NOMO-1 treated with DMSO at 0.1 percent for 48 hours (cell line): ENCODE results near the gene ZNF774.
"Not testable (repeated sequence)": the region's sequence is repeated elsewhere in the genome, so short reads cannot be mapped to it uniquely, and the experiment has no call there.

Experiments
- DNase-seq: peaks from one replicate; lab custom pipeline; 2025; ENCODE audit not compliant: unreplicated experiment; lab: John Stamatoyannopoulos, UW

Gene ZNF774

GRCh38 chr15:90344662-90345061 lies 7.4 kb upstream of the ZNF774 start:
- peak; percentile 40 for DNase-seq

DNA sequence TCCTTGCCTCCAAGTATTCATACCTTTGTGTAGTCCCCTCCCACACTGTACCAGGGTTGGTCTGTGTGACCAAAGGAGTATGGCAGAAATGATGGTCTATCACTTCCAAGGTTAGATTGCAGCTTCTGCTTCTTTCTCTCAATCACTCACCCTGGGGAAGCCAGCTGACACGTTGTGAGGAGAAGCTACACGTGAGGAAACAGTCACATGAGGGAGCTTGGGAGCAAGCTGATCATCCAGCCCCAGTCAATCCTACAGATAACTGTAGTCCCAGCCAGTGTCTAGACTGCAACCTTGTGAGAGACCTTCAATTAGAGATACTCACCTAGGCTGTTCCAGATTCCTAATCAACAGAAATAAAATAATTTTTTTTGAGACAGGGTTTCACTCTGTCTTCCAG lies 6.2 kb upstream of the ZNF774 start:
- no peak for DNase-seq

DNA sequence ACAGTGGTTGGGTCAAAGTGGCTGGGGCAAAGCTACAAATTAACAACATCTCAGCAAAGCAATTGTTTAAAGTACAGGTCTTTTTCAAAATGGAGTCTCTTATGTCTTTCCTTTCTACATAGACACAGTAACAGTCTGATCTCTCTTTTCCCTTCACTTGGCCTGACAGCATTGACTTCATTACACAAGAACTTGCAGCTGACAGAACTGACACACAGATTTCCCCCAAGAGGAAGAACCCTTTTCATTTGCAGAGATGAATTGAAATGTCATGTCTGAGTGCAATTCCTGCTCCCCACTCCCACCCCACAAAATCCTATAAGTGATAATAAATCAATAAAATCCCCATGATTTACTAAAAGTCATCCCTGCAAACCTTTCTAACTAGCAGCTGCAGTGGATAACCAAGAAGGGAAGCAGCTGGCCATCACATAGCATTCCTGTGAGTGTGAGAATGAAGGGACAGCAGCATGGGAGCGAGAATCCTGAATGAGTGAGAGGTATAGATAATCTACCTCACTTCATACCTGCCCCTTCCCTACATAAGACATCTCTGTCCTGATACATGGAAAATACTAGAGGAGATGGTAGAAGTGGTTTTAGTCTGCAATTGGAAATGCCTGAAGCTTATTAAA lies 4.5 kb upstream of the ZNF774 start:
- DNase-seq = not testable (repeated sequence)

DNA sequence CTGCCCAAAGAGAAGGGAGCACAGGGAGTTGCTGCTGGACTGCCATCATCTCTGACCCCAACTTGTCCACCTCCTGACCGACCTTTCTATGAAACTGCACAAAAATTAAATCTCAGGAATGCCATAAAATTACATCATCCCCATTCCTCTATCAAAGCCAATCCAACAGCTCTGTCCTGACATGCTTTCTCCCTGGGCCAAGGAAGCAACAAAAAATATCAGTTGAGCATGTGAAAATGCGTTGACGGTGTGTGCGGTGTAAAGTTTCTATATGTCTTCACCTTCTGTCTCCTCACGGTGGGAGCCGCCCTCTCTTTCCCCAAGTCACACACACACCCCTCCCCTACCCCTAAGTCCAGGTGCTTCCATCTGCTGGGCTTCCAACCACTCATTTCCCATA lies 3.6 kb upstream of the ZNF774 start:
- DNase-seq = no peak

- DNase-seq = no peak
These were observed 3.0 kb upstream of the ZNF774 start for GRCh38 chr15:90349072-90349471.

- no peak for DNase-seq
These were observed 2.3 kb upstream of the ZNF774 start for GRCh38 chr15:90349821-90350220.

DNA sequence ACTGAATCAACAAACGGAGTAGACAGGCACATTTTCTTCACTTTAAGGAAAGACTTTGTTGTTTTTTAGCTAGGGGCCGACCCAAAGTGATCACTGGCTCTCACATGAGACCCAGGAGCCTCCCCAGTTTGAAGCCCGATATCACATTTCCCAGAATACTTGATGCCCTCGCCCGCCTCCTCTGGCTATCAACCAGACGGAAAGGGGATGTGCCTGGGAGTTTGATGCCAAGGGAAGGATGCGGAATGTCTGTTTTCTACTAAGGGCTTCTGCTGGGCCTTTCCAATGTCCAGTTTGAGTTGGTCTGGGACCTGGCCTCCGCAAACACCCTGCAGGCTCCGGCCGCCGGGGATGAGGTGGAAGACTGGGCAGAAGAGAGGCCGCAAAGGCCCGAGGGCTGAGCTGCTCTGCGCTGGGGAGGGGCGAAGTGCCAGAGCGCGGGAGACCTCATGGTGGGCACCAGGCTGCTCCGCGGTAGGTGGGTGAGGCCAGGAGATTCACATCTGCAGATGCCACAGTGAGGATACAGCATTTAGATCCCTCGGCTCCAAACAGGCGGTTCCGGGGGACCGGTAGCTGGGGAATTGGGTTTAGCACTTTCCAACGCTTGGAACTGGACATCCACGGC lies 491 bp upstream of the ZNF774 start:
- no peak for DNase-seq

GRCh38 chr15:90354986-90355385 lies 2.9 kb downstream of the ZNF774 start:
- no peak for DNase-seq

DNA sequence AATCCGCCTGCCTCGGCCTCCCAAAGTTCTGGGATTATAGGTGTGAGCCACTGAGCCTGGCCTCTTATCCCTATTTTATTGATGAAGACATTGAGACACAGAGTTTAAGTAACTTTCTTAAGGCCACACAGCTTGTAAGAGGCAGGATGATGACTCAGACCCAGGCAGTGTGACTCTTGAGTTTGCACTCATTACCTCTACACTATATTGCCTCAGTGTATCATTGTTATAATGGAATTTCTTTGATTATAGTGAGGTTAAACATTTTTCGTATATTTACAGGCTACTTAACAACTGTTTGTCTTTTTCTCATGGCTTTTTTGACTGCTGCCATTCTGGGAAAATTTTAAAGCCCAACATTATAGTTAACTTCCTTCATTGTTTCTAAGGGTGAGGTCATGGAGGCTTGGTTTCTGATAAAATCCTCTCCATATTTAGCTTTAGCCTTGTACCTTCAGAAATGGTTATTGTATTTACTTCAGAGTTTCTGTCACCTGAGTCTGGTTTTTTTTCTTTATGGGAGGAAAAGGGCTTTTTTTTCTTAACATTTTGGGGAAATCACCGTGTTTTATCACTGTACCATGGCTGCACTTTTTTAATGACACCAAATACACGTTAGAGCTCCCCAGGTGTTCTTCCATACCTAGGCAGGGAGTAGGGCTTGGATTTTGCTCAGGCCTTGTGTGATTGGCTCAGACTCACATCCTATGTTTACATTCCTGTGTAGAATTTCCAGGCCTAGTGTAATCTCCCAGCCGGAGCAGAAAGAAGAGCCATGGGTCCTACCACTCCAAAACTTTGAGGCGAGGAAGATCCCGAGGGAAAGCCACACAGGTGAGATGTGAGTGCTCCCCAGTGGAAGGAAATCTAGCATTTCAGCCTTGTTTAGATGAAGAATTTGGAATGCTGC lies 6.3 kb downstream of the ZNF774 start:
- DNase-seq = no peak

GRCh38 chr15:90360746-90361145 lies 8.7 kb downstream of the ZNF774 start:
- no peak for DNase-seq

- DNase-seq = no peak
These were observed 10.8 kb downstream of the ZNF774 start for GRCh38 chr15:90362936-90363212.

GRCh38 chr15:90364251-90364650 lies 12.2 kb downstream of the ZNF774 start:
- DNase-seq = no peak

DNA sequence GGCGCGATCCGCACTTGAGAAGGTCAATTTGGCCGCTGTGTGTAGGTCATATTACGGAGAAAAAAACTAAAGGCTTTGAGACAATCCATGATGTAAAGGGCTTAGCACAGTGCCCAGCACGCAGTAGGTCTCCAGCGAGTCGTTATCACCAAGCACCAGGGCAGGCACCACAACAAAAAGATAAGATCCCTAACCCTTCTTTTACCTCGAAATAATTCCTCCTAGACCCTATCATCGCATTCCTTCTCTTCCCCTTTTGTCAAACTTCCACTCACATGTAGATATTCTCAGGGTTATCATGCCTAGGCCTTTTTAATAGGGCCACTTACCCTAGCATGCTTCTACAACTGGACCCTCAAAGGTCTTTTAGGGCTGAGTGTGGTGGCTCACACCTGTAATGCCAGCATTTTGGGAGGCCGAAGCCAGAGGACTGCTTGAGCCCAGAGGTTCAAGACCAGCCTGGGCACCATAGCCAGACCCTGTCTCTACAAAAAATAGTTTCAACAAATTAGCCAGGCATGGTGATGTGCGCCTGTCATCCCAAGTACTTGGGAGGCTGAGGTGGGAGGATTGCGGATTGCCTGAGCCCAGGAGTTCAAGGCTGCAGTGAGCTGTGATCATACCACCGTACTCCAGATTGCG lies 13.5 kb downstream of the ZNF774 start:
- no peak for DNase-seq

DNA sequence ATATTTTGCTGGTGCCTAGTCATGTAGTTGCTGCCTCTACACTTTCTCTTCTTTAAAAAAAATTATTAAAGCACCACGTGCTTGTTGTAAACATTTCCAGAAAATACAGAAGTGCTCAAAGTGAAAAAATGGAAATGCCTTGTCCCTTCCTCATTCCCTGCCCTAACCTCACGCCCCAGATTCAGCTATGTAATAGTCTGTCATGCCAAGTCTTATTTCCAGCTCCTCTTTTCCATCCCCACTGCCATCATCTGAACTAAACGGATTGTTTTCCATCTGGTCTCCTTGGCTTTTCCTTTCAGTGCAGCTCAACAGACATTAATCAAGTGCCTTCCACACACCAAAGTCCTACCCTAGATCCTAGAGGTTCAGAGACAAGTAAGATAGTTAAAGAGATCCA lies 15.5 kb downstream of the ZNF774 start:
- peak; percentile 30 for DNase-seq

GRCh38 chr15:90375071-90375470 lies 23.0 kb downstream of the ZNF774 start:
- no peak for DNase-seq

- DNase-seq = no peak
These were observed 24.7 kb downstream of the ZNF774 start for GRCh38 chr15:90376789-90377188.

- DNase-seq = no peak
These were observed 27.2 kb downstream of the ZNF774 start for GRCh38 chr15:90379263-90379662.

DNA sequence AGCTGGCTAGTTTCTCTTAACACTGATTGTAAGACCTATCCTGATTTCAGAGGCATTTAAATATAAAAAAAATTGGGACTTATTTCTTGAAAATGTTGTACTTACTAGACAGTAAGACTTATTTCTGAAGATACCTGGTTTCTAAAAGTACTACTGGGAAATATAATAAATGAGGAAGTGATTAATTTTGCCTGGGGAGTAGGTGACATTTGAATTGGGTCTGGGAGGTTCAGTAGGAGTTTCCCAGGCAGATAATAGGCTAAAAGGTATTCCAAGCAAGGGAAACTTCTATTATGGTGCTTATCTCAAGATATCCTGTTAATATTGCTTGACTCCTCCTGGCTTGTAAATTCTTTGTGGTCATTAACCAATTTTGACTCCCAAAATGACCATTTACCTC lies 29.4 kb downstream of the ZNF774 start:
- DNase-seq = no peak

GRCh38 chr15:90382320-90382719 lies 30.2 kb downstream of the ZNF774 start:
- DNase-seq = no peak

- DNase-seq = no peak
These were observed 34.1 kb downstream of the ZNF774 start for GRCh38 chr15:90386221-90386620.

DNA sequence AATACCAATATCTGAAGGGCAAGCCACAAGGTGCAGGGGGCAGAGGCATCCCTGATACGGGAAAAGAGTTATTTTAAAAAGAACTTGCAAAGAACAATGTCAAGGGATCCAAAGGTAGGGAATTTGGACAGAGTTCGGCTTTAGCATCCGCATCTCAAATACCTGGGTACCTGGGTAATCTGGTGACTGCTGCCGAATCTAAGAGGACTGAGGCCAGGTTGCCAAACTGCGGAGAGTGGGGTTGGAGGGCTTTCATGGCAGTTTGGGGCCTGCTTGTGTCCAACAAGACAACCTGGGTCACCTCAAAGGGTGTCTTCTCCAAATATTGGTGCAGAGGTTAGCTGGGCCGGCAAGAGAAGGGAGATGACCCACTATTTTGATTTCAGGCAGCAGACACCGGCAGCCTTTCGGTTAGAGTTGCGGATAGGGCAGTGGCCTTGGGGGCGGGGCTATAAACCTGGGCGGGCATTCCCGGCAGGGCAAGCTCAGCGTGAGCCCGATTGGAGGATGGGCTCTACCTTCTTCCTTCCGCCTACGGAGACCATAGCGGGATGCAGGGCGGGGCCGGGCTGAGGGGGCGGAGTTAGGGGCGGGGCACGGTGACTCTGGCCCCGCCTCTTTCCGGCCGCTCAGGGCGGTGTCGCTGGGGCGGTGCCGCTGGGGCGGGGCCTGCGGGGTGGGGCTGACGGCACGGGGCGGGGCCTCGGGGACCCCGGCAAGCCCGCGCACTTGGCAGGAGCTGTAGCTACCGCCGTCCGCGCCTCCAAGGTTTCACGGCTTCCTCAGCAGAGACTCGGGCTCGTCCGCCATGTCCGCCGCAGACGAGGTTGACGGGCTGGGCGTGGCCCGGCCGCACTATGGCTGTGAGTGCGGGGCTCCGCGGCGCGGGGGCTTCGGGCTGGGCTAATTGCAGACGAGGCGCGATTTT lies 35.7 kb downstream of the ZNF774 start, which contains the start of gene IQGAP1:
TSS of gene IQGAP1 (plus strand) at position 709 of the 928 bp plus-strand sequence. CDS start at position 809, 100 bp downstream.
- DNase-seq = peak; percentile 95
